H1 (cell line): Measurements from ENCODE around the gene ZBTB40.

ENCODE experiments used
- ATF3 ChIP-seq: IDR thresholded peaks from 2 replicates; pipeline ENCODE4 v1.6.1; 2011; ENCODE audit warnings: low read depth, mild to moderate bottlenecking, low read length; ENCODE audit not compliant: insufficient read depth
- CTCF ChIP-seq, 3 experiments: IDR thresholded peaks; 1 replicate in 2 of 3; 2 replicates in 1 of 3; pipeline versions ENCODE4 v1.5.1 to v1.6.1; 2011; ENCODE audit warnings: low read length in 3 of 3, mild to moderate bottlenecking in 3 of 3, inconsistent platforms in 2 of 3, low read depth in 1 of 3, moderate library complexity in 1 of 3; ENCODE audit not compliant: insufficient read depth in 1 of 3; ENCODE audit errors: control extremely low read depth in 1 of 3
- EP300 ChIP-seq, 2 experiments: IDR thresholded peaks; 1 replicate in 1 of 2; 2 replicates in 1 of 2; pipeline ENCODE4 v1.6.1; 2011 to 2012; ENCODE audit warnings: low read depth in 2 of 2, low read length in 2 of 2, mild to moderate bottlenecking in 2 of 2, borderline replicate concordance in 1 of 2, inconsistent platforms in 1 of 2, moderate library complexity in 1 of 2
- HDAC2 ChIP-seq, 2 experiments: fragments of 300-600 bp in 1 of 2; sonication (generic) in 1 of 2; IDR thresholded peaks; 2 replicates each; pipeline ENCODE4 v1.6.1; 2011 to 2012; ENCODE audit warnings: low read depth in 2 of 2, low read length in 2 of 2, mild to moderate bottlenecking in 2 of 2, moderate library complexity in 2 of 2, borderline replicate concordance in 1 of 2, inconsistent platforms in 1 of 2
- KDM5A ChIP-seq: fragments of 200-600 bp; IDR thresholded peaks from 2 replicates; pipeline ENCODE4 v1.7.1; 2012; ENCODE audit warnings: mild to moderate bottlenecking, low read length, inconsistent platforms, mixed read lengths
- MAFK ChIP-seq: IDR thresholded peaks from 2 replicates; pipeline ENCODE4 v1.6.1; 2012; ENCODE audit warnings: low read depth, mild to moderate bottlenecking, improper control_type of control experiment, low read length
- MAX ChIP-seq: IDR thresholded peaks from 2 replicates; pipeline ENCODE4 v1.6.1; 2012; ENCODE audit warnings: inconsistent platforms
- NRF1 ChIP-seq: IDR thresholded peaks from 2 replicates; pipeline ENCODE4 v1.6.1; 2011; ENCODE audit warnings: mild to moderate bottlenecking, low read depth, low read length, improper control_type of control experiment
- POLR2A ChIP-seq, 2 experiments: IDR thresholded peaks; 1 replicate in 1 of 2; 2 replicates in 1 of 2; pipeline ENCODE4 v1.6.1; 2011; ENCODE audit warnings: low read depth in 2 of 2, low read length in 2 of 2, mild to moderate bottlenecking in 2 of 2; ENCODE audit errors: control extremely low read depth in 1 of 2
- POLR2AphosphoS5 ChIP-seq: IDR thresholded peaks from 2 replicates; pipeline ENCODE4 v1.6.1; 2011; ENCODE audit warnings: low read depth, low read length
- RFX5 ChIP-seq: IDR thresholded peaks from 2 replicates; pipeline ENCODE4 v1.6.1; 2011; ENCODE audit warnings: low read depth, low read length, improper control_type of control experiment, borderline replicate concordance
- SIN3A ChIP-seq, 2 experiments: IDR thresholded peaks in 1 of 2; conservative IDR thresholded peaks in 1 of 2; 2 replicates each; pipeline ENCODE4 v1.6.1; 2011 to 2012; ENCODE audit warnings: low read length in 2 of 2, improper control_type of control experiment in 1 of 2, low read depth in 1 of 2, mild to moderate bottlenecking in 1 of 2
- TBP ChIP-seq: IDR thresholded peaks from 2 replicates; pipeline ENCODE4 v1.6.1; 2011; ENCODE audit warnings: low read depth, low read length, improper control_type of control experiment

- TF ChIP-seq POLR2AphosphoS5, result no peak
- no peak for TF ChIP-seq NRF1
- TF ChIP-seq TBP, result no peak
- TF ChIP-seq CTCF (IDR thresholded peaks at IDR 0.05; ENCODE audit: control extremely low read depth in 1 of 3, insufficient read depth in 1 of 3, low read depth in 1 of 3, low read length in 3 of 3), result no peak
- TF ChIP-seq POLR2A (IDR thresholded peaks at IDR 0.05; ENCODE audit: control extremely low read depth in 1 of 2, low read depth in 2 of 2, low read length in 2 of 2), result no peak
- TF ChIP-seq ATF3, result no peak
- no peak for TF ChIP-seq KDM5A
- TF ChIP-seq RFX5, result no peak
- no peak for TF ChIP-seq SIN3A (conservative IDR thresholded peaks at IDR 0.05 in 1 of 2, IDR thresholded peaks at IDR 0.05 in 1 of 2; ENCODE audit: low read depth in 1 of 2, low read length in 2 of 2)
- TF ChIP-seq EP300 (IDR thresholded peaks at IDR 0.05; ENCODE audit: borderline replicate concordance in 1 of 2, low read depth in 2 of 2, low read length in 2 of 2), result no peak
- TF ChIP-seq MAX, result no peak
- no peak for TF ChIP-seq HDAC2 (IDR thresholded peaks at IDR 0.05; ENCODE audit: borderline replicate concordance in 1 of 2, low read depth in 2 of 2, low read length in 2 of 2)
- TF ChIP-seq MAFK, result no peak
These were observed 24.9 kb downstream of the ZBTB40 start for GRCh38 chr1:22476566-22476965.
